Natural killer cell (primary cell): ENCODE results near the gene PLVAP. TPM values are rescaled to one million over a fixed set of nuclear protein-coding genes. Genes with fewer than 3 reads are reported as not detected.

Source experiments
- ATAC-seq, 3 donors: fragments of 150-1000 bp in 2 of 3; fragments of 200-7000 bp in 1 of 3; cut with Tn5 transposase; 1 replicate in 1 of 3; 2 replicates in 2 of 3; pipeline ENCODE4 v1.10.0; 2021; ENCODE audit warnings: mild to moderate bottlenecking in 2 of 3, moderate library complexity in 2 of 3
- DNase-seq, 2 donors: peaks; one replicate each; pipeline versions ENCODE4 v3.0.0 to v3.0.0-alpha.2; 2013 to 2021; ENCODE audit warnings: mixed read lengths in 1 of 2
- H3K27ac ChIP-seq: one replicate; pipeline ENCODE4 v1.5.1; 2013; ENCODE audit warnings: mild to moderate bottlenecking, low read length
- H3K27me3 ChIP-seq: one replicate; pipeline ENCODE4 v1.6.1; 2013; ENCODE audit warnings: low read length; ENCODE audit not compliant: control insufficient read depth, insufficient read depth
- H3K36me3 ChIP-seq: one replicate; pipeline ENCODE4 v1.6.1; 2013; ENCODE audit warnings: low read length; ENCODE audit not compliant: control insufficient read depth, insufficient read depth
- H3K4me1 ChIP-seq: one replicate; pipeline ENCODE4 v1.6.1; 2013; ENCODE audit warnings: low read length; ENCODE audit not compliant: control insufficient read depth, insufficient read depth
- H3K4me3 ChIP-seq: one replicate; pipeline ENCODE4 v1.5.1; 2013; ENCODE audit warnings: low read length
- H3K9me3 ChIP-seq: one replicate; pipeline ENCODE4 v1.6.1; 2013; ENCODE audit warnings: low read length; ENCODE audit not compliant: control insufficient read depth, insufficient read depth
- H3K27ac Mint-ChIP-seq, 2 donors: one replicate each; pipeline ENCODE4 v1.8.0; 2022; ENCODE audit warnings: mild to moderate bottlenecking in 2 of 2, mixed read lengths in 2 of 2, moderate library complexity in 1 of 2
- H3K27me3 Mint-ChIP-seq, 2 donors: one replicate each; pipeline ENCODE4 v1.8.0; 2022; ENCODE audit warnings: low read depth in 2 of 2, mixed read lengths in 2 of 2
- H3K36me3 Mint-ChIP-seq: one replicate; pipeline ENCODE4 v1.8.0; 2022; ENCODE audit warnings: mixed read lengths
- H3K4me1 Mint-ChIP-seq, 2 donors: one replicate each; pipeline ENCODE4 v1.8.0; 2022; ENCODE audit warnings: mixed read lengths in 2 of 2
- H3K4me3 Mint-ChIP-seq: one replicate; pipeline ENCODE4 v1.8.0; 2022; ENCODE audit warnings: mild to moderate bottlenecking, moderate library complexity, mixed read lengths
- H3K9me3 Mint-ChIP-seq, 2 donors: one replicate each; pipeline ENCODE4 v1.8.0; 2022; ENCODE audit warnings: mixed read lengths in 2 of 2
- CTCF ChIP-seq: fragments of 200-600 bp; IDR thresholded peaks from one replicate; pipeline ENCODE4 v1.8.0; 2022; ENCODE audit warnings: antibody characterized with exemption
- WGBS: methylation state at CpG from one replicate; pipeline ENCODE4 v1.1.7; 2013; ENCODE audit warnings: missing lambda C conversion rate; ENCODE audit not compliant: insufficient coverage; 5-methylcytosine and 5-hydroxymethylcytosine counted together
- intact Hi-C: fragments of 100-400 bp; cut with micrococcal nuclease; formaldehyde crosslinking; loops from one replicate; pipeline ENCODE4 v1.14.2; 2022
- total RNA-seq, 4 donors: library from RNA; stranded (reverse); fragments of 120-200 nt in 1 of 4; gene quantifications; one replicate each; pipeline versions ENCODE4 v1.2.3 to v1.2.4, GENCODE V29; 2013 to 2022

The PLVAP gene
- total RNA-seq, 3 donors from 2014 or later (not counting 1 experiment from before 2014, with no cell fraction given): 0.33 to 0.53 TPM; not detected in 1

- H3K9me3 Mint-ChIP-seq: no peaks in the 10 kb centered on the region
- intact Hi-C loops: no loop called here
- H3K4me3 Mint-ChIP-seq: no peak overlapping the region
These were observed 34.7 kb upstream of the PLVAP start for GRCh38 chr19:17411801-17412200.

GRCh38 chr19:17409990-17410389 lies 32.8 kb upstream of the PLVAP start:
- no peak for TF ChIP-seq CTCF
- Histone ChIP-seq H3K4me3 (no peak overlapping the region), H3K4me1 (peaks cover 31% of the 10 kb centered on the region), H3K27ac (no peak overlapping the region), H3K27me3 (no peaks in the 10 kb centered on the region), H3K36me3 (peaks cover 32% of the 10 kb centered on the region), H3K9me3 (no peaks in the 10 kb centered on the region)
- Mint-ChIP-seq H3K27ac (no peak overlapping the region), H3K36me3 (no peaks in the 10 kb centered on the region), H3K4me3 (no peak overlapping the region), H3K27me3 (no peaks in the 10 kb centered on the region), H3K4me1 (peaks cover 38 to 40% of the 10 kb centered on the region in 2 donors), H3K9me3 (no peaks in the 10 kb centered on the region)
- intact Hi-C loops: loop anchor here (10.0 kb wide), 1 partner anchor 75 kb away; the partner anchor contains the start of genes ANO8 and GTPBP3
- DNase-seq (no peak), ATAC-seq (no peak)
- WGBS: 96% methylated on average over 8 of the region's 9 CpGs

More at GRCh38 chr19:17411801-17412200, 34.7 kb upstream of the PLVAP start:
- H3K36me3 ChIP-seq: peaks cover 32% of the 10 kb centered on the region
- H3K4me3 ChIP-seq: no peak overlapping the region
- DNase-seq: no peak
- H3K27me3 Mint-ChIP-seq: no peaks in the 10 kb centered on the region
- no peaks in the 10 kb centered on the region for H3K27me3 ChIP-seq
- H3K36me3 Mint-ChIP-seq: no peaks in the 10 kb centered on the region
- no peak overlapping the region for H3K27ac Mint-ChIP-seq
- no peak overlapping the region for H3K27ac ChIP-seq
- WGBS: 95% methylated on average over 11 of the region's 11 CpGs
- no peak for ATAC-seq
- TF ChIP-seq CTCF: no peak
- H3K9me3 ChIP-seq: no peaks in the 10 kb centered on the region
- H3K4me1 Mint-ChIP-seq: peaks cover 21 to 24% of the 10 kb centered on the region in 2 donors
- H3K4me1 ChIP-seq: peaks cover 14% of the 10 kb centered on the region

GRCh38 chr19:17406887-17407196 lies 29.7 kb upstream of the PLVAP start:
- Mint-ChIP-seq H3K4me1 (peaks cover 43 to 45% of the 10 kb centered on the region in 2 donors), H3K27ac (peak overlapping the region; percentile 89 to 97), H3K36me3 (no peaks in the 10 kb centered on the region), H3K27me3 (no peaks in the 10 kb centered on the region), H3K4me3 (peak overlapping the region; percentile 96), H3K9me3 (no peaks in the 10 kb centered on the region)
- peaks cover 56% of the 10 kb centered on the region for H3K4me1 ChIP-seq
- intact Hi-C loops: loop anchor here (10.0 kb wide), 1 partner anchor 72 kb away; the partner anchor contains the start of genes ANO8 and GTPBP3
- no peaks in the 10 kb centered on the region for H3K9me3 ChIP-seq
- WGBS: 14% methylated on average over 2 of the region's 2 CpGs
- peaks cover 19% of the 10 kb centered on the region for H3K36me3 ChIP-seq
- peak overlapping the region; percentile 89 for H3K27ac ChIP-seq
- peak overlapping the region; percentile 78 for H3K4me3 ChIP-seq
- no peak for DNase-seq
- ATAC-seq: no peak
- no peaks in the 10 kb centered on the region for H3K27me3 ChIP-seq
- TF ChIP-seq CTCF: no peak
